Measurements from ENCODE around the gene SRPK2.
"Not testable (repeated sequence)": the region's sequence is repeated elsewhere in the genome, so short reads cannot be mapped to it uniquely, and the experiment has no call there.

SRPK2 gene

GRCh38 chr7:105388356-105389087 lies at the start of gene SRPK2:
Gene SRPK2 (minus strand): TSS chr7:105388921.
- Histone ChIP-seq H3K4me3 (peak within 1 kb of the TSS; percentile 95), H3K9me3 (no peaks in the 10 kb centered on the region; the same call in 1 of the 2 replicates), H3K27ac (peak within 1 kb of the TSS; percentile 83), H3K4me2 (peak within 1 kb of the TSS; percentile 98), H4K20me1 (peaks cover 47% of the 10 kb centered on the region), H3K27me3 (no peaks in the 10 kb centered on the region), H3K36me3 (peaks cover 8% of the 10 kb centered on the region), H3K9ac (peak within 1 kb of the TSS; percentile 88), H3K4me1 (peaks cover 14% of the 10 kb centered on the region)
- TF ChIP-seq Cebpa-rat (IDR thresholded peaks at IDR 0.05) = no peak

GRCh38 chr7:105438254-105438653 lies 49.5 kb upstream of the SRPK2 start:
- Histone ChIP-seq H3K9me3 (no peaks in the 10 kb centered on the region), H3K36me3 (no peaks in the 10 kb centered on the region), H3K4me3 (no peak overlapping the region), H3K27me3 (no peaks in the 10 kb centered on the region), H4K20me1 (no peaks in the 10 kb centered on the region), H3K27ac (no peak overlapping the region), H3K4me1 (no peaks in the 10 kb centered on the region), H3K4me2 (no peak overlapping the region), H3K9ac (no peak overlapping the region)
- no peak for TF ChIP-seq Cebpa-rat (IDR thresholded peaks at IDR 0.05)

- H4K20me1 ChIP-seq, H3K9me3 ChIP-seq, H3K4me2 ChIP-seq, H3K9ac ChIP-seq, H3K27me3 ChIP-seq, H3K4me1 ChIP-seq, H3K36me3 ChIP-seq, H3K27ac ChIP-seq, H3K4me3 ChIP-seq: not testable (repeated sequence)
These were observed 48.6 kb upstream of the SRPK2 start for GRCh38 chr7:105437356-105437755.

GRCh38 chr7:105429746-105430612 lies 41.3 kb upstream of the SRPK2 start:
- Histone ChIP-seq H3K9me3 (no peaks in the 10 kb centered on the region), H3K36me3 (no peaks in the 10 kb centered on the region), H3K27ac (no peak overlapping the region), H3K4me3 (no peak overlapping the region), H3K27me3 (no peaks in the 10 kb centered on the region), H3K4me2 (no peak overlapping the region), H3K4me1 (no peaks in the 10 kb centered on the region), H4K20me1 (no peaks in the 10 kb centered on the region), H3K9ac (no peak overlapping the region)
- no peak for TF ChIP-seq Cebpa-rat (IDR thresholded peaks at IDR 0.05)

GRCh38 chr7:105426606-105427146 lies 38.0 kb upstream of the SRPK2 start:
- Histone ChIP-seq H3K36me3 (no peaks in the 10 kb centered on the region), H3K27ac (no peak overlapping the region), H3K4me3 (no peak overlapping the region), H3K9ac (no peak overlapping the region), H3K4me2 (no peak overlapping the region), H3K27me3 (no peaks in the 10 kb centered on the region), H3K9me3 (no peaks in the 10 kb centered on the region), H3K4me1 (no peaks in the 10 kb centered on the region), H4K20me1 (no peaks in the 10 kb centered on the region)
- no peak for TF ChIP-seq Cebpa-rat (IDR thresholded peaks at IDR 0.05)

- no peak for TF ChIP-seq Cebpa-rat (IDR thresholded peaks at IDR 0.05)
These were observed 35.3 kb upstream of the SRPK2 start for GRCh38 chr7:105423987-105424386.

GRCh38 chr7:105413887-105414437 lies 25.2 kb upstream of the SRPK2 start:
- Histone ChIP-seq H3K4me1 (no peaks in the 10 kb centered on the region), H3K9me3 (no peaks in the 10 kb centered on the region; the same call in 1 of the 2 replicates), H3K4me2 (no peak overlapping the region), H3K36me3 (no peaks in the 10 kb centered on the region), H3K4me3 (no peak overlapping the region), H4K20me1 (no peaks in the 10 kb centered on the region), H3K27me3 (no peaks in the 10 kb centered on the region), H3K9ac (no peak overlapping the region), H3K27ac (no peak overlapping the region)
- TF ChIP-seq Cebpa-rat (IDR thresholded peaks at IDR 0.05) = no peak

More at GRCh38 chr7:105423987-105424386, 35.3 kb upstream of the SRPK2 start:
- H3K27ac ChIP-seq = no peak overlapping the region
- no peaks in the 10 kb centered on the region for H3K36me3 ChIP-seq
- no peaks in the 10 kb centered on the region for H3K27me3 ChIP-seq
- no peak overlapping the region for H3K4me2 ChIP-seq
- no peaks in the 10 kb centered on the region for H4K20me1 ChIP-seq
- H3K4me3 ChIP-seq = no peak overlapping the region
- H3K4me1 ChIP-seq = no peaks in the 10 kb centered on the region
- no peaks in the 10 kb centered on the region for H3K9me3 ChIP-seq
- H3K9ac ChIP-seq = no peak overlapping the region

GRCh38 chr7:105410774-105411173 lies 22.1 kb upstream of the SRPK2 start:
- H3K9ac ChIP-seq, H3K27me3 ChIP-seq, H3K36me3 ChIP-seq, H3K27ac ChIP-seq, H3K9me3 ChIP-seq, H3K4me2 ChIP-seq, H4K20me1 ChIP-seq, H3K4me1 ChIP-seq, H3K4me3 ChIP-seq: not testable (repeated sequence)

- H4K20me1 ChIP-seq, H3K4me2 ChIP-seq, H3K4me3 ChIP-seq, H3K9me3 ChIP-seq, H3K27ac ChIP-seq, H3K27me3 ChIP-seq, H3K36me3 ChIP-seq, H3K9ac ChIP-seq, H3K4me1 ChIP-seq: not testable (repeated sequence)
These were observed 21.1 kb upstream of the SRPK2 start for GRCh38 chr7:105409775-105410174.

Data from BLaER1 (cell line).